ENCODE results near the gene NXN. TPM values are rescaled to one million over a fixed set of nuclear protein-coding genes. Genes with fewer than 3 reads are reported as not detected.

NXN gene
- polyA plus RNA-seq, 1 donor from 2014 or later: 14.8 TPM

GRCh38 chr17:802481-802880, 177.1 kb downstream of the NXN start:
- no peaks in the 10 kb centered on the region for H3K9me3 ChIP-seq (ENCODE audit: low read length)
- no peak overlapping the region for H3K9ac ChIP-seq (ENCODE audit: low read length)
- H3F3A ChIP-seq (ENCODE audit: insufficient read depth, low read length, poor library complexity, severe bottlenecking): no peaks in the 10 kb centered on the region
- no peaks in the 10 kb centered on the region for H3K9me2 ChIP-seq (ENCODE audit: insufficient read depth, low read length)
- H2AFZ ChIP-seq (ENCODE audit: low read depth, low read length): no peak overlapping the region
- no peak overlapping the region for H3K4me3 ChIP-seq (ENCODE audit: low read length)
- H4K20me1 ChIP-seq (ENCODE audit: insufficient read depth): no peaks in the 10 kb centered on the region
- H3K79me2 ChIP-seq (replicated peaks; ENCODE audit: insufficient read depth, low read length): no peaks in the 10 kb centered on the region
- no peak overlapping the region for H3K4me2 ChIP-seq (ENCODE audit: low read length)
- H3K36me3 ChIP-seq (ENCODE audit: insufficient read depth, low read length): no peaks in the 10 kb centered on the region
- H3K27me3 ChIP-seq (ENCODE audit: insufficient read depth, low read depth, low read length): no peaks in the 10 kb centered on the region
- H3K27ac ChIP-seq (ENCODE audit: low read length): no peak overlapping the region
- TF ChIP-seq EP300 (conservative IDR thresholded peaks at IDR 0.05; ENCODE audit: poor library complexity, severe bottlenecking) (no peak), TAF1 (IDR thresholded peaks at IDR 0.05; ENCODE audit: low read depth) (no peak), POLR2AphosphoS5 (IDR thresholded peaks at IDR 0.05) (no peak), EZH2 (IDR thresholded peaks at IDR 0.05; ENCODE audit: borderline replicate concordance, insufficient read depth, low read length, poor library complexity, severe bottlenecking) (no peak), REST (IDR thresholded peaks at IDR 0.05; ENCODE audit: borderline replicate concordance) (no peak), MXI1 (conservative IDR thresholded peaks at IDR 0.05; ENCODE audit: poor library complexity, severe bottlenecking) (no peak), SMC3 (conservative IDR thresholded peaks at IDR 0.05; ENCODE audit: poor library complexity) (no peak), CTCF (IDR thresholded peaks at IDR 0.05; ENCODE audit: poor library complexity, severe bottlenecking) (no peak), RAD21 (conservative IDR thresholded peaks at IDR 0.05) (no peak)

GRCh38 chr17:801660-802059, 177.9 kb downstream of the NXN start:
- TF ChIP-seq MXI1 (conservative IDR thresholded peaks at IDR 0.05; ENCODE audit: poor library complexity, severe bottlenecking) (no peak), CTCF (IDR thresholded peaks at IDR 0.05; ENCODE audit: poor library complexity, severe bottlenecking) (no peak), EP300 (conservative IDR thresholded peaks at IDR 0.05; ENCODE audit: poor library complexity, severe bottlenecking) (no peak), REST (IDR thresholded peaks at IDR 0.05; ENCODE audit: borderline replicate concordance) (no peak), RAD21 (conservative IDR thresholded peaks at IDR 0.05) (no peak), SMC3 (conservative IDR thresholded peaks at IDR 0.05; ENCODE audit: poor library complexity) (no peak), POLR2AphosphoS5 (IDR thresholded peaks at IDR 0.05) (no peak), TAF1 (IDR thresholded peaks at IDR 0.05; ENCODE audit: low read depth) (no peak), EZH2 (IDR thresholded peaks at IDR 0.05; ENCODE audit: borderline replicate concordance, insufficient read depth, low read length, poor library complexity, severe bottlenecking) (no peak)

More at GRCh38 chr17:801660-802059, 177.9 kb downstream of the NXN start:
- Histone ChIP-seq H3K4me3 (ENCODE audit: low read length) (no peak overlapping the region), H3F3A (ENCODE audit: insufficient read depth, low read length, poor library complexity, severe bottlenecking) (no peaks in the 10 kb centered on the region), H3K27me3 (ENCODE audit: insufficient read depth, low read depth, low read length) (no peaks in the 10 kb centered on the region), H3K4me2 (ENCODE audit: low read length) (no peak overlapping the region), H3K36me3 (ENCODE audit: insufficient read depth, low read length) (no peaks in the 10 kb centered on the region), H3K9me2 (ENCODE audit: insufficient read depth, low read length) (no peaks in the 10 kb centered on the region), H3K27ac (ENCODE audit: low read length) (no peak overlapping the region), H4K20me1 (ENCODE audit: insufficient read depth) (no peaks in the 10 kb centered on the region), H2AFZ (ENCODE audit: low read depth, low read length) (no peak overlapping the region), H3K9ac (ENCODE audit: low read length) (no peak overlapping the region), H3K9me3 (ENCODE audit: low read length) (no peaks in the 10 kb centered on the region), H3K79me2 (replicated peaks; ENCODE audit: insufficient read depth, low read length) (no peaks in the 10 kb centered on the region)
